Thymus (tissue), 11 donors: ENCODE measurements around the gene DHCR24. TPM values are rescaled to one million over a fixed set of nuclear protein-coding genes. Genes with fewer than 3 reads are reported as not detected.

Experiments
- DNase-seq, 9 donors: peaks; one replicate each; pipeline ENCODE4 v3.0.0-alpha.2; 2013; ENCODE audit warnings: low spot score in 9 of 9, low read depth in 6 of 9, missing footprints in 1 of 9
- H3K27ac ChIP-seq, 2 donors: one replicate each; pipeline ENCODE4 v1.5.1; 2013; ENCODE audit warnings: control low read depth in 1 of 2, low read depth in 1 of 2, low read length in 1 of 2, mild to moderate bottlenecking in 1 of 2, moderate library complexity in 1 of 2
- H3K27me3 ChIP-seq, 2 donors: one replicate each; pipeline ENCODE4 v1.5.1; 2013; ENCODE audit warnings: low read length in 1 of 2; ENCODE audit not compliant: control insufficient read depth in 2 of 2, insufficient read depth in 1 of 2
- H3K36me3 ChIP-seq, 2 donors: one replicate each; pipeline ENCODE4 v1.5.1; 2013; ENCODE audit warnings: low read length in 1 of 2, mild to moderate bottlenecking in 1 of 2, moderate library complexity in 1 of 2; ENCODE audit not compliant: control insufficient read depth in 2 of 2, insufficient read depth in 2 of 2
- H3K4me1 ChIP-seq, 2 donors: one replicate each; pipeline ENCODE4 v1.5.1; 2013; ENCODE audit warnings: low read length in 2 of 2; ENCODE audit not compliant: control insufficient read depth in 2 of 2, insufficient read depth in 2 of 2
- H3K4me3 ChIP-seq, 2 donors: one replicate each; pipeline ENCODE4 v1.5.1; 2013; ENCODE audit warnings: low read length in 2 of 2, control low read depth in 1 of 2, mild to moderate bottlenecking in 1 of 2
- H3K9me3 ChIP-seq, 2 donors: one replicate each; pipeline ENCODE4 v1.5.1; 2013; ENCODE audit warnings: low read length in 1 of 2, mild to moderate bottlenecking in 1 of 2; ENCODE audit not compliant: control insufficient read depth in 2 of 2, insufficient read depth in 1 of 2
- WGBS: extraction: QIAGEN DNeasy Blood & Tissue Kit; methylation state at CpG from one replicate; pipeline ENCODE4 v1.1.7; 2013; 5-methylcytosine and 5-hydroxymethylcytosine counted together
- polyA plus RNA-seq: library from polyadenylated mRNA; stranded (reverse); fragments of 200-250 nt; gene quantifications from one replicate; pipeline ENCODE4 v1.2.3, GENCODE V29; 2013
- total RNA-seq: library from RNA; stranded (reverse); fragments of 120-200 nt; gene quantifications from one replicate; pipeline ENCODE4 v1.2.4, GENCODE V29; 2013
- donor health status: healthy.

Gene DHCR24
- total and polyA plus RNA-seq, 2 donors, result 8.0 to 14.2 TPM

GRCh38 chr1:54894271-54894670, 7.3 kb upstream of the DHCR24 start:
- H3K27me3 ChIP-seq, result no peaks in the 10 kb centered on the region
- no peak for DNase-seq
- H3K36me3 ChIP-seq, result no peaks in the 10 kb centered on the region
- WGBS, result 97% methylated on average over 1 of the region's 1 CpG
- no peaks in the 10 kb centered on the region for H3K4me1 ChIP-seq
- no peak overlapping the region for H3K4me3 ChIP-seq
- H3K9me3 ChIP-seq, result no peaks in the 10 kb centered on the region
- no peak overlapping the region for H3K27ac ChIP-seq

GRCh38 chr1:54892586-54892985, 5.6 kb upstream of the DHCR24 start:
- H3K27ac ChIP-seq, result no peak overlapping the region
- WGBS, result 98% methylated on average over 1 of the region's 1 CpG
- H3K4me1 ChIP-seq, result peaks cover 0 to 4% of the 10 kb centered on the region in 2 donors
- H3K4me3 ChIP-seq, result no peak overlapping the region
- DNase-seq, result no peak
- H3K9me3 ChIP-seq, result no peaks in the 10 kb centered on the region
- H3K27me3 ChIP-seq, result peaks cover 0 to 3% of the 10 kb centered on the region in 2 donors
- H3K36me3 ChIP-seq, result no peaks in the 10 kb centered on the region

- H3K9me3 ChIP-seq, result no peaks in the 10 kb centered on the region
- peaks cover 0 to 6% of the 10 kb centered on the region in 2 donors for H3K27me3 ChIP-seq
- DNase-seq, result no peak
- no peaks in the 10 kb centered on the region for H3K36me3 ChIP-seq
- 93% methylated on average over 3 of the region's 3 CpGs for WGBS
- no peak overlapping the region for H3K4me3 ChIP-seq
- H3K27ac ChIP-seq, result no peak overlapping the region
- H3K4me1 ChIP-seq, result peaks cover 12 to 25% of the 10 kb centered on the region in 2 donors
Observed at GRCh38 chr1:54889132-54889725, 2.2 kb upstream of the DHCR24 start.

- Histone ChIP-seq H3K27me3 (peaks cover 0 to 6% of the 10 kb centered on the region in 2 donors), H3K27ac (no peak overlapping the region), H3K4me1 (peaks cover 12 to 25% of the 10 kb centered on the region in 2 donors), H3K9me3 (no peaks in the 10 kb centered on the region), H3K36me3 (peaks cover 3% of the 10 kb centered on the region in 2 donors), H3K4me3 (no peak overlapping the region)
- WGBS, result 98% methylated on average over 7 of the region's 7 CpGs
- no peak for DNase-seq
Observed at GRCh38 chr1:54888080-54888733, 1.2 kb upstream of the DHCR24 start.

GRCh38 chr1:54887665-54888071, 673 bp upstream of the DHCR24 start:
- H3K27ac ChIP-seq, result no peak overlapping the region
- peaks cover 3 to 4% of the 10 kb centered on the region in 2 donors for H3K36me3 ChIP-seq
- peaks cover 12 to 25% of the 10 kb centered on the region in 2 donors for H3K4me1 ChIP-seq
- no peak for DNase-seq
- H3K27me3 ChIP-seq, result peaks cover 0 to 6% of the 10 kb centered on the region in 2 donors
- WGBS, result 61% methylated on average over 8 of the region's 8 CpGs
- peak overlapping the region; percentile 56 to 59 for H3K4me3 ChIP-seq
- H3K9me3 ChIP-seq, result no peaks in the 10 kb centered on the region

GRCh38 chr1:54885807-54886723, 930 bp downstream of the DHCR24 start:
- DNase-seq, result peak in 2 of 9 donors; percentile 6 to 21
- Histone ChIP-seq H3K27ac (no peak overlapping the region), H3K4me1 (peaks cover 12 to 25% of the 10 kb centered on the region in 2 donors), H3K4me3 (peak overlapping the region; percentile 56 to 65), H3K27me3 (peaks cover 0 to 6% of the 10 kb centered on the region in 2 donors), H3K9me3 (no peaks in the 10 kb centered on the region), H3K36me3 (peaks cover 3 to 9% of the 10 kb centered on the region in 2 donors)
- WGBS, result 57% methylated on average over 24 of the region's 24 CpGs

DNA sequence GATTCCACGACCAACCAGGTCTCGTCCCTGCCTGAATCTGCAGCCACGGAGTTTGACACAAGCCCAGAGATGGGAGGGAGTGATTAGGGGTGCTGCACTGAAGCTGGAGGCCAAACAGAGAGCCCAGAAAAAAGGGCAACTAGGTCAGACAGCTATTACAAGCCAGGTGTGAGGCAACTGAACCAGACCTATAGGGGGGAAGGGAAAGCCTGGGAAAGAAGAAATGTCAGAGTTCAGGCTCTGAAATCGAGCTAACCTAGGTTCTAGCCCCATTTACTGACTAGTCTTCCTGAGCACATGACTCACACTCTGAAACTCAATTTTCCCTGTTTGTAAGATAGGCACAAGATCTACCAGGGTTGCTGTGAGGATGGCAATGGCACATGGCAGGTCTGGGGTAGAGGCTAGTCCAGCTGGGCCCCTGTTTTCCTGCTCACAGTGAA, 1.7 kb downstream of the DHCR24 start:
- Histone ChIP-seq H3K27ac (no peak overlapping the region), H3K9me3 (peaks cover 0 to 3% of the 10 kb centered on the region in 2 donors)

GRCh38 chr1:54884768-54885167, 2.2 kb downstream of the DHCR24 start:
- no peak for DNase-seq
- H3K36me3 ChIP-seq, result peaks cover 3 to 9% of the 10 kb centered on the region in 2 donors
- H3K4me1 ChIP-seq, result peaks cover 12 to 25% of the 10 kb centered on the region in 2 donors
- WGBS, result 95% methylated on average over 3 of the region's 3 CpGs
- peaks cover 0 to 4% of the 10 kb centered on the region in 2 donors for H3K9me3 ChIP-seq
- no peak overlapping the region for H3K4me3 ChIP-seq
- no peak overlapping the region for H3K27ac ChIP-seq
- H3K27me3 ChIP-seq, result peaks cover 0 to 6% of the 10 kb centered on the region in 2 donors

More for the DNA sequence above, 1.7 kb downstream of the DHCR24 start:
- DNase-seq, result no peak
- WGBS, result 95% methylated on average over 4 of the region's 4 CpGs
- Histone ChIP-seq H3K4me3 (no peak overlapping the region), H3K4me1 (peaks cover 12 to 25% of the 10 kb centered on the region in 2 donors), H3K36me3 (peaks cover 3 to 9% of the 10 kb centered on the region in 2 donors), H3K27me3 (peaks cover 0 to 6% of the 10 kb centered on the region in 2 donors)
